GM12878 (cell line): Measurements from ENCODE around the gene IFIT1.

Experiments
- NFIC ChIP-seq: IDR thresholded peaks from 2 replicates; pipeline ENCODE4 v1.6.1; 2012; ENCODE audit warnings: low read depth, mild to moderate bottlenecking, inconsistent platforms, low read length, moderate library complexity
- PML ChIP-seq: IDR thresholded peaks from 2 replicates; pipeline ENCODE4 v1.6.1; 2012; ENCODE audit warnings: low read length, inconsistent platforms
- ZZZ3 ChIP-seq: IDR thresholded peaks from 2 replicates; pipeline ENCODE4 v1.6.1; 2011; ENCODE audit warnings: low read depth; ENCODE audit not compliant: control insufficient read depth, insufficient read length

GRCh38 chr10:89357096-89357495, 35.3 kb upstream of the IFIT1 start:
- no peak for TF ChIP-seq NFIC
- TF ChIP-seq ZZZ3 = no peak
- TF ChIP-seq PML = no peak
